Smooth muscle cell (in vitro differentiated cells): ENCODE measurements around the gene ELN. TPM values are rescaled to one million over a fixed set of nuclear protein-coding genes. Genes with fewer than 3 reads are reported as not detected.

Source experiments
- DNase-seq: peaks from one replicate; lab custom pipeline; 2025; ENCODE audit not compliant: unreplicated experiment; lab: John Stamatoyannopoulos, UW
- H2AFZ ChIP-seq: fragments of 200-600 bp; sonication (generic); 2 replicates; pipeline ENCODE4 v1.6.0; 2016; ENCODE audit warnings: antibody characterized with exemption, low read depth, mild to moderate bottlenecking
- H3F3A ChIP-seq: fragments of 200-600 bp; sonication (generic); 2 replicates; pipeline ENCODE4 v1.6.0; 2017; ENCODE audit warnings: antibody characterized with exemption, low read depth
- H3K27ac ChIP-seq: fragments of 200-600 bp; sonication (generic); 2 replicates; pipeline ENCODE4 v1.5.1; 2016; ENCODE audit warnings: low read depth, mild to moderate bottlenecking
- H3K27me3 ChIP-seq: fragments of 200-600 bp; sonication (generic); 2 replicates; pipeline ENCODE4 v1.6.1; 2016; ENCODE audit warnings: low read depth, mild to moderate bottlenecking
- H3K36me3 ChIP-seq: fragments of 200-600 bp; sonication (generic); 2 replicates; pipeline ENCODE4 v1.5.1; 2016; ENCODE audit warnings: low read depth
- H3K4me1 ChIP-seq: fragments of 200-600 bp; sonication (generic); 2 replicates; pipeline ENCODE4 v1.5.1; 2016; ENCODE audit warnings: low read depth
- H3K4me2 ChIP-seq: fragments of 200-600 bp; sonication (generic); 2 replicates; pipeline ENCODE4 v1.6.0; 2016; ENCODE audit warnings: mild to moderate bottlenecking
- H3K4me3 ChIP-seq: fragments of 200-600 bp; sonication (generic); 2 replicates; pipeline ENCODE4 v1.5.1; 2016; ENCODE audit warnings: mild to moderate bottlenecking
- H3K79me2 ChIP-seq: fragments of 200-600 bp; sonication (generic); 2 replicates; pipeline ENCODE4 v1.6.0; 2016; ENCODE audit warnings: low read depth, mild to moderate bottlenecking
- H3K9ac ChIP-seq: fragments of 200-600 bp; sonication (generic); 2 replicates; pipeline ENCODE4 v1.6.0; 2016; ENCODE audit warnings: low read depth
- H3K9me3 ChIP-seq: fragments of 200-600 bp; sonication (generic); replicated peaks from 2 replicates; pipeline ENCODE4 v1.5.1; 2016; ENCODE audit warnings: low read depth
- H4K20me1 ChIP-seq: fragments of 200-600 bp; sonication (generic); 2 replicates; pipeline ENCODE4 v1.6.0; 2016; ENCODE audit warnings: low read depth
- CTCF ChIP-seq: fragments of 200-600 bp; sonication (generic); IDR thresholded peaks from 2 replicates; pipeline ENCODE4 v1.5.1; 2017; ENCODE audit warnings: borderline replicate concordance, mild to moderate bottlenecking, antibody characterized with exemption; ENCODE audit not compliant: insufficient read depth, poor library complexity, severe bottlenecking
- WGBS: methylation state at CpG from one replicate; pipeline ENCODE4 v1.1.7; 2016; ENCODE audit warnings: low lambda C conversion rate; 5-methylcytosine and 5-hydroxymethylcytosine counted together
- polyA plus RNA-seq: library from polyadenylated mRNA; unstranded; fragments of >200 nt; fragmentation: Nextera tagmentation; extraction: Ambion mirVana; gene quantifications from 2 replicates; pipeline ENCODE4 v1.2.1, GENCODE V29; 2016
- total RNA-seq: library from RNA; depleted of rRNA; stranded (reverse); fragments of >200 nt; gene quantifications from 2 replicates; pipeline ENCODE4 v1.2.3, GENCODE V29; 2014

ELN gene
- total and polyA plus RNA-seq, 2 experiments from 2014 or later = 0.13 TPM; not detected in 1

- H3K9ac ChIP-seq = no peak overlapping the region
- H3K36me3 ChIP-seq = peaks cover 3% of the 10 kb centered on the region
- H2AFZ ChIP-seq = no peak overlapping the region
- WGBS = 95% methylated on average over 11 of the region's 11 CpGs
- no peaks in the 10 kb centered on the region for H3F3A ChIP-seq
- no peak overlapping the region for H3K4me2 ChIP-seq
- H3K4me1 ChIP-seq = no peaks in the 10 kb centered on the region
- H3K79me2 ChIP-seq = no peaks in the 10 kb centered on the region
- no peak for TF ChIP-seq CTCF
- H4K20me1 ChIP-seq = no peaks in the 10 kb centered on the region
- no peak overlapping the region for H3K27ac ChIP-seq
- H3K9me3 ChIP-seq = no peaks in the 10 kb centered on the region
- no peaks in the 10 kb centered on the region for H3K27me3 ChIP-seq
- H3K4me3 ChIP-seq = no peak overlapping the region
- no peak for DNase-seq
Measured at GRCh38 chr7:74105992-74106391, 78.0 kb downstream of the ELN start.

- Histone ChIP-seq H3K4me2 (no peak overlapping the region), H3K4me1 (no peaks in the 10 kb centered on the region), H3K27me3 (no peaks in the 10 kb centered on the region), H3K9me3 (no peaks in the 10 kb centered on the region), H3K36me3 (peaks cover 3% of the 10 kb centered on the region), H3K4me3 (no peak overlapping the region), H3K79me2 (no peaks in the 10 kb centered on the region), H3F3A (no peaks in the 10 kb centered on the region), H4K20me1 (no peaks in the 10 kb centered on the region), H3K27ac (no peak overlapping the region), H2AFZ (no peak overlapping the region), H3K9ac (no peak overlapping the region)
- over 99% methylated on average over 18 of the region's 18 CpGs for WGBS
- no peak for TF ChIP-seq CTCF
- no peak for DNase-seq
Measured at GRCh38 chr7:74106846-74107245, 78.9 kb downstream of the ELN start.

GRCh38 chr7:74115326-74115725 is 87.4 kb downstream of the ELN start:
- Histone ChIP-seq H3F3A (no peaks in the 10 kb centered on the region), H4K20me1 (no peaks in the 10 kb centered on the region), H3K27ac (no peak overlapping the region), H3K9ac (no peak overlapping the region), H3K79me2 (no peaks in the 10 kb centered on the region), H3K36me3 (no peaks in the 10 kb centered on the region), H2AFZ (no peak overlapping the region), H3K4me3 (no peak overlapping the region), H3K4me2 (no peak overlapping the region), H3K27me3 (no peaks in the 10 kb centered on the region), H3K9me3 (no peaks in the 10 kb centered on the region), H3K4me1 (no peaks in the 10 kb centered on the region)
- WGBS = 72% methylated on average over 17 of the region's 17 CpGs
- TF ChIP-seq CTCF = no peak
- DNase-seq = no peak

- no peaks in the 10 kb centered on the region for H3K9me3 ChIP-seq
Measured at GRCh38 chr7:74116356-74116755, 88.4 kb downstream of the ELN start.

More at GRCh38 chr7:74116356-74116755, 88.4 kb downstream of the ELN start:
- H3K27me3 ChIP-seq = no peaks in the 10 kb centered on the region
- over 99% methylated on average over 10 of the region's 13 CpGs for WGBS
- no peaks in the 10 kb centered on the region for H3K4me1 ChIP-seq
- TF ChIP-seq CTCF = no peak
- H3K36me3 ChIP-seq = no peaks in the 10 kb centered on the region
- H3F3A ChIP-seq = no peaks in the 10 kb centered on the region
- no peak overlapping the region for H3K9ac ChIP-seq
- no peaks in the 10 kb centered on the region for H4K20me1 ChIP-seq
- H3K79me2 ChIP-seq = no peaks in the 10 kb centered on the region
- H2AFZ ChIP-seq = no peak overlapping the region
- no peak for DNase-seq
- no peak overlapping the region for H3K4me2 ChIP-seq
- no peak overlapping the region for H3K27ac ChIP-seq
- no peak overlapping the region for H3K4me3 ChIP-seq

Other genes with a start within 250 kb of the ELN start
- 83.7 and 109 TPM in 2 replicates for gene CLDN4, start 197.2 kb upstream of the ELN start, total RNA-seq
- gene CLDN4, start 197.2 kb upstream of the ELN start, polyA plus RNA-seq = 63.5 and 429 TPM in 2 replicates
- gene METTL27, start 185.7 kb upstream of the ELN start, total RNA-seq = 0.22 and 0.54 TPM in 2 replicates
- 4.1 and 4.5 TPM in 2 replicates for gene METTL27, start 185.7 kb upstream of the ELN start, polyA plus RNA-seq
- not detected in 2 replicates for gene TMEM270, start 167.0 kb upstream of the ELN start, total RNA-seq
- gene TMEM270, start 167.0 kb upstream of the ELN start, polyA plus RNA-seq = not detected in 2 replicates
- gene LIMK1, start 55.6 kb downstream of the ELN start, total RNA-seq = 22.9 and 29.2 TPM in 2 replicates
- 23.6 and 27.9 TPM in 2 replicates for gene LIMK1, start 55.6 kb downstream of the ELN start, polyA plus RNA-seq
- 168 and 198 TPM in 2 replicates for gene EIF4H, start 146.2 kb downstream of the ELN start, total RNA-seq
- gene EIF4H, start 146.2 kb downstream of the ELN start, polyA plus RNA-seq = 222 and 241 TPM in 2 replicates
- gene LAT2, start 181.8 kb downstream of the ELN start, total RNA-seq = 0.54 TPM in 1 of 2 replicates, not detected in the other
- gene LAT2, start 181.8 kb downstream of the ELN start, polyA plus RNA-seq = 0.39 TPM in 1 of 2 replicates, not detected in the other
- 12.9 and 29.4 TPM in 2 replicates for gene RFC2, start 226.2 kb downstream of the ELN start, total RNA-seq
- gene RFC2, start 226.2 kb downstream of the ELN start, polyA plus RNA-seq = 20.5 and 28.9 TPM in 2 replicates